Measurements from ENCODE around the gene MICOS13.

DNA sequence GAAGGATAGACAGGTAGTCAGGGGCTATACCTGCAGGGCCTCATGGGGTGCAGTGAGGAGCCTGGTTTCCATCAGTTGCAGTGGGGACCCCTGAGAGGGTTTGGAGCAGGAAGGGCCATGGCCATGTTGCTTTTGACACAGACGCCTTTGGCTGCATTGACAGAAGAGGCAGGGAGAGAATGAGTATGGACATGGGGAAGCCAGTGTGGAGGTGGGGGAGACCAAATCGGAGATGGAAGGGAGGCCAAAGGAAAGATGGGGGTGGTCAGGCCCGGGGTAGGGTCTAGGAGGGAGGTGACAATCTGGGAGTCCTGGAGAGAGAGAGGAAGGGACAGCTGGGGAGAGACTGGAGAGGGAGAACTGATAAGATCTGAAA, 1.8 kb upstream of the MICOS13 start:
- no peak for TF ChIP-seq EP300 (IDR thresholded peaks at IDR 0.05)
- TF ChIP-seq, protein P1, sequence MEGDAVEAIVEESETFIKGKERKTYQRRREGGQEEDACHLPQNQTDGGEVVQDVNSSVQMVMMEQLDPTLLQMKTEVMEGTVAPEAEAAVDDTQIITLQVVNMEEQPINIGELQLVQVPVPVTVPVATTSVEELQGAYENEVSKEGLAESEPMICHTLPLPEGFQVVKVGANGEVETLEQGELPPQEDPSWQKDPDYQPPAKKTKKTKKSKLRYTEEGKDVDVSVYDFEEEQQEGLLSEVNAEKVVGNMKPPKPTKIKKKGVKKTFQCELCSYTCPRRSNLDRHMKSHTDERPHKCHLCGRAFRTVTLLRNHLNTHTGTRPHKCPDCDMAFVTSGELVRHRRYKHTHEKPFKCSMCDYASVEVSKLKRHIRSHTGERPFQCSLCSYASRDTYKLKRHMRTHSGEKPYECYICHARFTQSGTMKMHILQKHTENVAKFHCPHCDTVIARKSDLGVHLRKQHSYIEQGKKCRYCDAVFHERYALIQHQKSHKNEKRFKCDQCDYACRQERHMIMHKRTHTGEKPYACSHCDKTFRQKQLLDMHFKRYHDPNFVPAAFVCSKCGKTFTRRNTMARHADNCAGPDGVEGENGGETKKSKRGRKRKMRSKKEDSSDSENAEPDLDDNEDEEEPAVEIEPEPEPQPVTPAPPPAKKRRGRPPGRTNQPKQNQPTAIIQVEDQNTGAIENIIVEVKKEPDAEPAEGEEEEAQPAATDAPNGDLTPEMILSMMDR (IDR thresholded peaks at IDR 0.05), result no peak
